Small intestine (tissue), 7 donors: ENCODE measurements around the gene PHF3. TPM values are rescaled to one million over a fixed set of nuclear protein-coding genes. Genes with fewer than 3 reads are reported as not detected.
A peak's percentile ranks its signal among the peaks of the same experiment; 100 is the strongest.

Experiments used
- DNase-seq, 2 donors: peaks; one replicate each; pipeline versions ENCODE4 v3.0.0 to v3.0.0-alpha.2; 2013
- FAIRE-seq: peaks from 2 replicates; lab custom pipeline; 2012; peaks lifted over from hg19 to GRCh38; lab: Jason Lieb, UNC
- H3K27ac ChIP-seq, 3 donors: one replicate each; pipeline ENCODE4 v1.5.1; 2013; ENCODE audit warnings: low read length in 2 of 3, mild to moderate bottlenecking in 2 of 3, control low read depth in 1 of 3, inconsistent platforms in 1 of 3, low read depth in 1 of 3, moderate library complexity in 1 of 3
- H3K27me3 ChIP-seq, 3 donors: one replicate each; pipeline ENCODE4 v1.6.1; 2013; ENCODE audit warnings: low read length in 3 of 3, inconsistent platforms in 1 of 3; ENCODE audit not compliant: control insufficient read depth in 3 of 3, insufficient read depth in 3 of 3
- H3K36me3 ChIP-seq, 3 donors: one replicate each; pipeline ENCODE4 v1.6.1; 2013; ENCODE audit warnings: low read length in 3 of 3, inconsistent platforms in 1 of 3, low read depth in 1 of 3, mild to moderate bottlenecking in 1 of 3, moderate library complexity in 1 of 3; ENCODE audit not compliant: control insufficient read depth in 3 of 3, insufficient read depth in 2 of 3
- H3K4me1 ChIP-seq, 3 donors: one replicate each; pipeline ENCODE4 v1.6.1; 2013; ENCODE audit warnings: low read length in 2 of 3, inconsistent platforms in 1 of 3, low read depth in 1 of 3, mild to moderate bottlenecking in 1 of 3, moderate library complexity in 1 of 3; ENCODE audit not compliant: control insufficient read depth in 3 of 3, insufficient read depth in 2 of 3
- H3K4me3 ChIP-seq, 3 donors: one replicate each; pipeline ENCODE4 v1.5.1; 2013; ENCODE audit warnings: low read length in 3 of 3, control low read depth in 1 of 3, inconsistent platforms in 1 of 3, low read depth in 1 of 3, mild to moderate bottlenecking in 1 of 3, moderate library complexity in 1 of 3
- H3K9me3 ChIP-seq, 2 donors: one replicate each; pipeline ENCODE4 v1.6.1; 2013; ENCODE audit warnings: low read depth in 1 of 2, low read length in 1 of 2; ENCODE audit not compliant: control insufficient read depth in 2 of 2, insufficient read depth in 1 of 2
- WGBS, 3 donors: extraction: QIAGEN DNeasy Blood & Tissue Kit; methylation state at CpG; one replicate each; pipeline ENCODE4 v1.1.7; 2013; 5-methylcytosine and 5-hydroxymethylcytosine counted together
- polyA plus RNA-seq, 4 donors: library from polyadenylated mRNA; stranded (reverse) in 3 of 4; unstranded in 1 of 4; fragments of 200-250 nt in 3 of 4; fragments of 120-200 nt in 1 of 4; gene quantifications; one replicate each; pipeline versions ENCODE4 v1.2.1 to v1.2.3, GENCODE V29; 2013
- donor health status: healthy with polysubstance abuse.
- donor health status: control.
- donor health status: control.
- donor health status: Bipolar disorder and iron deficiency.
- donor health status: healthy.

Gene PHF3
- polyA plus RNA-seq, 4 donors: 8.1 to 67.9 (median 10.9) TPM

- no peak overlapping the region for H3K4me3 ChIP-seq
- no peaks in the 10 kb centered on the region for H3K9me3 ChIP-seq
- 59 to 86% (median 75%) methylated on average over 2 of the region's 2 CpGs for WGBS, 3 donors
- no peak for DNase-seq
- H3K27me3 ChIP-seq: no peaks in the 10 kb centered on the region
- no peak overlapping the region for H3K27ac ChIP-seq
- H3K36me3 ChIP-seq: peaks cover 0 to 3% (median 0%) of the 10 kb centered on the region in 3 donors
- no peak for FAIRE-seq
- H3K4me1 ChIP-seq: peaks cover 0 to 6% (median 0%) of the 10 kb centered on the region in 3 donors
These were observed 17.4 kb downstream of the PHF3 start for GRCh38 chr6:63652980-63653379.

- no peak for FAIRE-seq
- H3K4me3 ChIP-seq: no peak overlapping the region
- DNase-seq: no peak
- 62 to 93% (median 85%) methylated on average over 1 of the region's 1 CpG for WGBS, 3 donors
- H3K27me3 ChIP-seq: no peaks in the 10 kb centered on the region
- no peaks in the 10 kb centered on the region for H3K36me3 ChIP-seq
- peaks cover 0 to 10% (median 6%) of the 10 kb centered on the region in 3 donors for H3K4me1 ChIP-seq
- no peaks in the 10 kb centered on the region for H3K9me3 ChIP-seq
- H3K27ac ChIP-seq: no peak overlapping the region
These were observed 25.2 kb downstream of the PHF3 start for GRCh38 chr6:63660757-63661156.

- WGBS, 3 donors: 95 to 98% (median 95%) methylated on average over 5 of the region's 5 CpGs
- DNase-seq (no peak), FAIRE-seq (no peak)
- no peak overlapping the region for H3K4me3 ChIP-seq
- no peaks in the 10 kb centered on the region for H3K9me3 ChIP-seq
- peaks cover 0 to 9% (median 6%) of the 10 kb centered on the region in 3 donors for H3K4me1 ChIP-seq
- H3K36me3 ChIP-seq: peaks cover 0 to 2% (median 0%) of the 10 kb centered on the region in 3 donors
- H3K27ac ChIP-seq: no peak overlapping the region
- H3K27me3 ChIP-seq: no peaks in the 10 kb centered on the region
These were observed 26.2 kb downstream of the PHF3 start for GRCh38 chr6:63661769-63662168.

GRCh38 chr6:63663147-63663955 lies 27.7 kb downstream of the PHF3 start:
- H3K4me1 ChIP-seq: peaks cover 0 to 7% (median 6%) of the 10 kb centered on the region in 3 donors
- 71 to 88% (median 86%) methylated on average over 5 of the region's 5 CpGs for WGBS, 3 donors
- FAIRE-seq (no peak), DNase-seq (peak in 1 of 2 donors; percentile 65)
- H3K27ac ChIP-seq: no peak overlapping the region
- H3K36me3 ChIP-seq: peaks cover 0 to 3% (median 0%) of the 10 kb centered on the region in 3 donors
- no peaks in the 10 kb centered on the region for H3K27me3 ChIP-seq
- H3K4me3 ChIP-seq: no peak overlapping the region
- no peaks in the 10 kb centered on the region for H3K9me3 ChIP-seq

GRCh38 chr6:63663956-63664281 lies 28.3 kb downstream of the PHF3 start:
- no peak overlapping the region for H3K4me3 ChIP-seq

GRCh38 chr6:63671098-63671754 lies 35.6 kb downstream of the PHF3 start:
- no peak overlapping the region for H3K27ac ChIP-seq
- H3K4me1 ChIP-seq: peaks cover 8 to 12% (median 11%) of the 10 kb centered on the region in 3 donors
- H3K36me3 ChIP-seq: peaks cover 0 to 9% (median 0%) of the 10 kb centered on the region in 3 donors
- no peak for FAIRE-seq
- no peak overlapping the region for H3K4me3 ChIP-seq
- H3K27me3 ChIP-seq: no peaks in the 10 kb centered on the region
- WGBS, 3 donors: 36 to 64% (median 40%) methylated on average over 6 of the region's 6 CpGs
- DNase-seq: peak in 1 of 2 donors; percentile 45
- no peaks in the 10 kb centered on the region for H3K9me3 ChIP-seq

More at GRCh38 chr6:63663956-63664281, 28.3 kb downstream of the PHF3 start:
- Histone ChIP-seq H3K9me3 (no peaks in the 10 kb centered on the region), H3K4me1 (peaks cover 0 to 7% (median 6%) of the 10 kb centered on the region in 3 donors), H3K27ac (no peak overlapping the region), H3K36me3 (peaks cover 0 to 3% (median 0%) of the 10 kb centered on the region in 3 donors), H3K27me3 (no peaks in the 10 kb centered on the region)
- FAIRE-seq (no peak), DNase-seq (peak in 1 of 2 donors; percentile 8)

GRCh38 chr6:63672582-63673129 lies 37.1 kb downstream of the PHF3 start:
- 87 to 93% (median 89%) methylated on average over 3 of the region's 3 CpGs for WGBS, 3 donors
- FAIRE-seq (no peak), DNase-seq (no peak)
- Histone ChIP-seq H3K9me3 (no peaks in the 10 kb centered on the region), H3K27ac (no peak overlapping the region), H3K36me3 (peaks cover 0 to 5% (median 0%) of the 10 kb centered on the region in 3 donors), H3K4me1 (peaks cover 14 to 21% (median 19%) of the 10 kb centered on the region in 3 donors), H3K27me3 (no peaks in the 10 kb centered on the region), H3K4me3 (no peak overlapping the region)

- WGBS, 3 donors: 91 to 97% (median 91%) methylated on average over 2 of the region's 2 CpGs
- no peak for DNase-seq
- Histone ChIP-seq H3K9me3 (no peaks in the 10 kb centered on the region), H3K27ac (no peak overlapping the region), H3K27me3 (no peaks in the 10 kb centered on the region), H3K4me1 (peaks cover 14 to 22% (median 19%) of the 10 kb centered on the region in 3 donors), H3K36me3 (peaks cover 0 to 5% (median 0%) of the 10 kb centered on the region in 3 donors), H3K4me3 (no peak overlapping the region)
- FAIRE-seq: no peak
These were observed 38.1 kb downstream of the PHF3 start for GRCh38 chr6:63673692-63674091.
